K562 (cell line): ENCODE measurements around the gene CFAP157. TPM values are rescaled to one million over a fixed set of nuclear protein-coding genes. Genes with fewer than 3 reads are reported as not detected.

Experiments used
- BCLAF1 ChIP-seq, 2 experiments: fragments of 450-650 bp in 1 of 2; IDR thresholded peaks; 2 replicates each; pipeline ENCODE4 v1.6.1; 2011 to 2017; ENCODE audit warnings: low read depth in 2 of 2, antibody characterized with exemption in 1 of 2, borderline replicate concordance in 1 of 2, low read length in 1 of 2, mild to moderate bottlenecking in 1 of 2, mixed read lengths in 1 of 2; ENCODE audit not compliant: control insufficient read depth in 1 of 2
- KLF1 ChIP-seq: fragments of 450-650 bp; IDR thresholded peaks from 2 replicates; pipeline ENCODE4 v1.6.1; 2016; ENCODE audit warnings: missing genetic modification characterization, missing compliant biosample characterization
- MEF2A ChIP-seq: IDR thresholded peaks from 2 replicates; pipeline ENCODE4 v1.6.1; 2011; ENCODE audit warnings: low read depth, mild to moderate bottlenecking, low read length, moderate library complexity; ENCODE audit not compliant: control insufficient read depth
- MGA ChIP-seq: fragments of 450-650 bp; IDR thresholded peaks from 2 replicates; pipeline ENCODE4 v1.6.1; 2016; ENCODE audit warnings: mild to moderate bottlenecking, moderate library complexity
- NR2F6 ChIP-seq: fragments of 450-650 bp; formaldehyde crosslinking; IDR thresholded peaks from 2 replicates; pipeline ENCODE4 v1.4.0; 2020; ENCODE audit warnings: mild to moderate bottlenecking
- TFE3 ChIP-seq: fragments of 450-650 bp; formaldehyde crosslinking; IDR thresholded peaks from 2 replicates; pipeline ENCODE4 v1.4.0; 2020; ENCODE audit warnings: mild to moderate bottlenecking, mixed read lengths
- ZNF253 ChIP-seq: fragments of 250-450 bp; sonication (Bioruptor Pico); conservative IDR thresholded peaks from 2 replicates; pipeline ENCODE4 v1.6.1; 2021; ENCODE audit warnings: mild to moderate bottlenecking
- polyA plus RNA-seq, 8 experiments: library from polyadenylated mRNA; depleted of rRNA in 4 of 8; stranded (reverse) in 5 of 8; unstranded in 3 of 8; fragments of >200 nt; fragmentation: Nextera tagmentation in 2 of 8; fragmentation: Illumina TruSeq in 1 of 8; extraction: Ambion mirVana in 2 of 8; extraction: Trizol in 1 of 8; gene quantifications; 2 replicates each; pipeline versions ENCODE4 v1.2.1 to v1.2.3, GENCODE V29; 2011 to 2014; ENCODE audit warnings: inconsistent platforms in 1 of 8, missing spikeins in 1 of 8
- total RNA-seq, 7 experiments: library from RNA; depleted of rRNA in 6 of 7; stranded (reverse); fragments of >200 nt in 6 of 7; fragmentation: Illumina TruSeq in 2 of 7; extraction: Trizol in 2 of 7; gene quantifications; 2 replicates each; pipeline versions ENCODE4 v1.2.1 to v1.2.3, GENCODE V29; 2011 to 2021; ENCODE audit warnings: low replicate concordance in 1 of 7
- TF ChIP-seq, protein P1 (sequence below): sonication (generic); formaldehyde crosslinking; IDR thresholded peaks from 2 replicates; pipeline ENCODE4 v1.8.0; 2022; ENCODE audit warnings: mild to moderate bottlenecking, missing genetic modification reagents

Gene CFAP157
- total and polyA plus RNA-seq, 9 of the 15 experiments (the other 6 are each of a cell fraction or from before 2014, with no cell fraction given) = 0.03 TPM; not detected in 8

- TF ChIP-seq KLF1 (tag) (peak; percentile 82), TFE3 (CRISPR knock-in tag) (peak; percentile 46), ZNF253 (CRISPR knock-in tag) (no peak), MGA (peak; percentile 100), BCLAF1 (IDR thresholded peaks at IDR 0.05; ENCODE audit: borderline replicate concordance in 1 of 2, control insufficient read depth in 1 of 2, low read depth in 2 of 2, low read length in 1 of 2) (0 out of 4 replicates have a peak, but pooled peaks of 1 of the 2 experiments have one; percentile 27), MEF2A (no peak), NR2F6 (no peak)
- TF ChIP-seq, protein P1, sequence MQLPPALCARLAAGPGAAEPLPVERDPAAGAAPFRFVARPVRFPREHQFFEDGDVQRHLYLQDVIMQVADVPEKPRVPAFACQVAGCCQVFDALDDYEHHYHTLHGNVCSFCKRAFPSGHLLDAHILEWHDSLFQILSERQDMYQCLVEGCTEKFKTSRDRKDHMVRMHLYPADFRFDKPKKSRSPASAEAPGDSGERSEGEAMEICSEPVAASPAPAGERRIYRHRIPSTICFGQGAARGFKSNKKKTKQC (CRISPR knock-in tag) = peak; percentile 92; the same call in 1 of the 2 replicates
Measured at GRCh38 chr9:127698985-127699670, 7.7 kb upstream of the CFAP157 start (continued).
